Measurements from ENCODE around the gene ARHGAP18.

DNA sequence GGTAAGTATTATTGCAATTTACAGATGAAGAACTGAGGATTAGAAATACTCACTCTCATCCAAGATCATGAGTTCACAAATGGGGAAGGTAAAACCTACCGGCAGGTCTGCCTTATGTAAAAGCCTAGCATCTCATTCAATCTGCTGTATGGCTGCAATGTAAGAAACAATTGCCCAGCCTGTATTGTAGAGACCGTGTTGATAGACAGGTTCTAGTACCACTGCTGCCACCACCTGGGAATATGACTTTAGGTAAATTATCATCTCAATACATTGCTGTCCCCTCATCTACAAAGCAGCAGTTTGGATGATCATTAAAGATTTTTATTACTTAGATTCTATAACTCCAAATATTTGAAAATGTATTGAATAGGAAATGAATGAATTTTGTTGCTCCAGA is 23.3 kb upstream of the ARHGAP18 start:
- TF ChIP-seq EZH2 (IDR thresholded peaks at IDR 0.05; ENCODE audit: borderline replicate concordance, low read length), result no peak
- TF ChIP-seq, protein P1, sequence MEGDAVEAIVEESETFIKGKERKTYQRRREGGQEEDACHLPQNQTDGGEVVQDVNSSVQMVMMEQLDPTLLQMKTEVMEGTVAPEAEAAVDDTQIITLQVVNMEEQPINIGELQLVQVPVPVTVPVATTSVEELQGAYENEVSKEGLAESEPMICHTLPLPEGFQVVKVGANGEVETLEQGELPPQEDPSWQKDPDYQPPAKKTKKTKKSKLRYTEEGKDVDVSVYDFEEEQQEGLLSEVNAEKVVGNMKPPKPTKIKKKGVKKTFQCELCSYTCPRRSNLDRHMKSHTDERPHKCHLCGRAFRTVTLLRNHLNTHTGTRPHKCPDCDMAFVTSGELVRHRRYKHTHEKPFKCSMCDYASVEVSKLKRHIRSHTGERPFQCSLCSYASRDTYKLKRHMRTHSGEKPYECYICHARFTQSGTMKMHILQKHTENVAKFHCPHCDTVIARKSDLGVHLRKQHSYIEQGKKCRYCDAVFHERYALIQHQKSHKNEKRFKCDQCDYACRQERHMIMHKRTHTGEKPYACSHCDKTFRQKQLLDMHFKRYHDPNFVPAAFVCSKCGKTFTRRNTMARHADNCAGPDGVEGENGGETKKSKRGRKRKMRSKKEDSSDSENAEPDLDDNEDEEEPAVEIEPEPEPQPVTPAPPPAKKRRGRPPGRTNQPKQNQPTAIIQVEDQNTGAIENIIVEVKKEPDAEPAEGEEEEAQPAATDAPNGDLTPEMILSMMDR (conservative IDR thresholded peaks at IDR 0.05 in 1 of 2, IDR thresholded peaks at IDR 0.05 in 1 of 2; ENCODE audit: extremely low read depth in 1 of 2, insufficient read depth in 1 of 2, low read depth in 1 of 2, low read length in 2 of 2), result no peak
